WTC11 (cell line): Measurements from ENCODE around the gene MAP6.

Experiments used
- AFF4 ChIP-seq: sonication (generic); formaldehyde crosslinking; IDR thresholded peaks from 2 replicates; pipeline ENCODE4 v1.8.1; 2023; ENCODE audit warnings: mild to moderate bottlenecking, missing genetic modification reagents, borderline replicate concordance
- CREM ChIP-seq: sonication (generic); formaldehyde crosslinking; IDR thresholded peaks from 2 replicates; pipeline ENCODE4 v1.8.1; 2022; ENCODE audit warnings: mild to moderate bottlenecking, missing genetic modification reagents, moderate library complexity
- FOXP1 ChIP-seq: sonication (generic); formaldehyde crosslinking; IDR thresholded peaks from 2 replicates; pipeline ENCODE4 v1.8.0; 2022; ENCODE audit warnings: missing genetic modification reagents, mild to moderate bottlenecking, moderate library complexity, borderline replicate concordance
- JUN ChIP-seq: sonication (generic); formaldehyde crosslinking; IDR thresholded peaks from 2 replicates; pipeline ENCODE4 v1.8.0; 2023; ENCODE audit warnings: mild to moderate bottlenecking, missing genetic modification reagents
- NFE2L1 ChIP-seq: sonication (generic); formaldehyde crosslinking; IDR thresholded peaks from 2 replicates; pipeline ENCODE4 v1.8.1; 2023; ENCODE audit warnings: missing genetic modification reagents
- ZNF121 ChIP-seq: sonication (generic); formaldehyde crosslinking; IDR thresholded peaks from 2 replicates; pipeline ENCODE4 v1.8.0; 2023; ENCODE audit warnings: missing genetic modification reagents
- ZNF263 ChIP-seq: sonication (generic); formaldehyde crosslinking; IDR thresholded peaks from 2 replicates; pipeline ENCODE4 v1.8.1; 2022; ENCODE audit warnings: low read depth, mild to moderate bottlenecking, moderate library complexity, missing genetic modification reagents
- ZNF423 ChIP-seq: fragments of 250-450 bp; sonication (Bioruptor Pico); IDR thresholded peaks from 2 replicates; pipeline ENCODE4 v2.1.2; 2022; ENCODE audit warnings: mild to moderate bottlenecking, moderate library complexity
- TF ChIP-seq, protein P1 (sequence below): fragments of 200-600 bp; IDR thresholded peaks from 2 replicates; pipeline ENCODE4 v1.8.0; 2022; ENCODE audit warnings: antibody characterized with exemption
- TF ChIP-seq, protein P2 (sequence below): sonication (generic); formaldehyde crosslinking; IDR thresholded peaks from 2 replicates; pipeline ENCODE4 v1.8.0; 2022; ENCODE audit warnings: mild to moderate bottlenecking, missing genetic modification reagents

DNA sequence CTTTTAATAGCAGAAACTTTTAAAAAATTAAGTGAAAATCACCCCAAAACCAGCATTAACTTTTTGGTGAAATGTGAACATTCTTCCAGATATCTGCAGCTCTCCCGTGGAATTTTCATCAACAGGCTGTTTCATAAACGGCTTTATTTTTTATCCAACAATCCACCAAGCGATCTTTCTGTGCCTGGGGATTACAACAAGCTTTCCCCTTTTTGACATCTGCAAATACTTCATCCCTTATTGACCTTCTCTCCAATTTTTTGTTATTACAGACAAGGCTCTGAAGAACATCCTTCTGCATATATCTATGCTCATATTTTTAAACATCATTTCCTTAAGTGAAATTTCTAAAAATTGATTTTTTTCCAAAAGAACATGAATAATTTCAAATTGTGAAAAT is 112.6 kb downstream of the MAP6 start:
- TF ChIP-seq, protein P1, sequence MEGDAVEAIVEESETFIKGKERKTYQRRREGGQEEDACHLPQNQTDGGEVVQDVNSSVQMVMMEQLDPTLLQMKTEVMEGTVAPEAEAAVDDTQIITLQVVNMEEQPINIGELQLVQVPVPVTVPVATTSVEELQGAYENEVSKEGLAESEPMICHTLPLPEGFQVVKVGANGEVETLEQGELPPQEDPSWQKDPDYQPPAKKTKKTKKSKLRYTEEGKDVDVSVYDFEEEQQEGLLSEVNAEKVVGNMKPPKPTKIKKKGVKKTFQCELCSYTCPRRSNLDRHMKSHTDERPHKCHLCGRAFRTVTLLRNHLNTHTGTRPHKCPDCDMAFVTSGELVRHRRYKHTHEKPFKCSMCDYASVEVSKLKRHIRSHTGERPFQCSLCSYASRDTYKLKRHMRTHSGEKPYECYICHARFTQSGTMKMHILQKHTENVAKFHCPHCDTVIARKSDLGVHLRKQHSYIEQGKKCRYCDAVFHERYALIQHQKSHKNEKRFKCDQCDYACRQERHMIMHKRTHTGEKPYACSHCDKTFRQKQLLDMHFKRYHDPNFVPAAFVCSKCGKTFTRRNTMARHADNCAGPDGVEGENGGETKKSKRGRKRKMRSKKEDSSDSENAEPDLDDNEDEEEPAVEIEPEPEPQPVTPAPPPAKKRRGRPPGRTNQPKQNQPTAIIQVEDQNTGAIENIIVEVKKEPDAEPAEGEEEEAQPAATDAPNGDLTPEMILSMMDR, result no peak
- TF ChIP-seq, protein P2, sequence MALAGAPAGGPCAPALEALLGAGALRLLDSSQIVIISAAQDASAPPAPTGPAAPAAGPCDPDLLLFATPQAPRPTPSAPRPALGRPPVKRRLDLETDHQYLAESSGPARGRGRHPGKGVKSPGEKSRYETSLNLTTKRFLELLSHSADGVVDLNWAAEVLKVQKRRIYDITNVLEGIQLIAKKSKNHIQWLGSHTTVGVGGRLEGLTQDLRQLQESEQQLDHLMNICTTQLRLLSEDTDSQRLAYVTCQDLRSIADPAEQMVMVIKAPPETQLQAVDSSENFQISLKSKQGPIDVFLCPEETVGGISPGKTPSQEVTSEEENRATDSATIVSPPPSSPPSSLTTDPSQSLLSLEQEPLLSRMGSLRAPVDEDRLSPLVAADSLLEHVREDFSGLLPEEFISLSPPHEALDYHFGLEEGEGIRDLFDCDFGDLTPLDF (CRISPR knock-in tag), result no peak
- TF ChIP-seq AFF4 (CRISPR knock-in tag) (no peak), NFE2L1 (CRISPR knock-in tag) (no peak), ZNF423 (CRISPR knock-in tag) (no peak), ZNF121 (CRISPR knock-in tag) (no peak), FOXP1 (CRISPR knock-in tag) (no peak), CREM (CRISPR knock-in tag) (no peak), JUN (CRISPR knock-in tag) (no peak), ZNF263 (CRISPR knock-in tag) (no peak)
